Measurements from ENCODE around the gene LILRB2. TPM values are rescaled to one million over a fixed set of nuclear protein-coding genes. Genes with fewer than 3 reads are reported as not detected.

LILRB2 gene
- total RNA-seq, 1 experiment from 2014 or later, result not detected

- no peak for DNase-seq (ENCODE audit: low read depth, low spot score)
- no peak overlapping the region for H3K4me2 ChIP-seq (ENCODE audit: low read length)
- no peak overlapping the region for H2AFZ ChIP-seq (ENCODE audit: low read depth, low read length, poor library complexity, severe bottlenecking)
- H3K79me2 ChIP-seq (ENCODE audit: insufficient read depth, low read length), result no peaks in the 10 kb centered on the region
- ChIA-PET CTCF (no interaction called here), POLR2A (no interaction called here), RAD21 (ENCODE audit: low non-redundant PET in 1 of 2, low total read pairs in 2 of 2, uncharacterized antibody in 2 of 2, unreplicated experiment in 2 of 2) (no interaction called here)
- peaks cover 7% of the 10 kb centered on the region for H3K27me3 ChIP-seq (ENCODE audit: insufficient read depth, low read length)
- H3K4me1 ChIP-seq (ENCODE audit: control insufficient read depth in 1 of 2, insufficient read depth in 2 of 2, low read length in 2 of 2), result no peaks in the 10 kb centered on the region
- intact Hi-C loops (cut with micrococcal nuclease), result no loop called here
- ATAC-seq, result no peak
- no peaks in the 10 kb centered on the region for H3K9me3 ChIP-seq (ENCODE audit: control insufficient read depth in 1 of 2, insufficient read depth in 1 of 2, low read depth in 1 of 2, low read length in 2 of 2)
- no peak for TF ChIP-seq SRF (IDR thresholded peaks at IDR 0.05; ENCODE audit: low read depth)
- TF ChIP-seq, protein P1, sequence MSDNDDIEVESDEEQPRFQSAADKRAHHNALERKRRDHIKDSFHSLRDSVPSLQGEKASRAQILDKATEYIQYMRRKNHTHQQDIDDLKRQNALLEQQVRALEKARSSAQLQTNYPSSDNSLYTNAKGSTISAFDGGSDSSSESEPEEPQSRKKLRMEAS (IDR thresholded peaks at IDR 0.05), result no peak
- no peak for TF ChIP-seq POLR2A (IDR thresholded peaks at IDR 0.05; ENCODE audit: borderline replicate concordance, extremely low read depth, insufficient read depth, insufficient read length)
- no peak for TF ChIP-seq SIN3A (IDR thresholded peaks at IDR 0.05; ENCODE audit: low read depth)
- TF ChIP-seq YY1 (IDR thresholded peaks at IDR 0.05; ENCODE audit: extremely low read depth, insufficient replicate concordance, low read depth, low read length), result no peak
- TF ChIP-seq EZH2phosphoT487 (IDR thresholded peaks at IDR 0.05; ENCODE audit: borderline replicate concordance), result no peak
- TF ChIP-seq EGR1 (IDR thresholded peaks at IDR 0.05; ENCODE audit: low read depth), result no peak
- no peak for TF ChIP-seq ELF1 (IDR thresholded peaks at IDR 0.05; ENCODE audit: borderline replicate concordance, low read depth)
- TF ChIP-seq SP1 (IDR thresholded peaks at IDR 0.05; ENCODE audit: low read depth), result no peak
- BruUV-seq (replicated peaks), result no TSS peak
- H4K20me1 ChIP-seq (ENCODE audit: insufficient read depth), result no peaks in the 10 kb centered on the region
- H3K9me2 ChIP-seq (ENCODE audit: insufficient read depth), result no peaks in the 10 kb centered on the region
- H3K4me3 ChIP-seq (replicated peaks in 1 of 2; ENCODE audit: low read depth in 1 of 2, low read length in 2 of 2), result no peak overlapping the region
- H3K27ac ChIP-seq (ENCODE audit: low read depth, low read length), result no peak overlapping the region
- no peaks in the 10 kb centered on the region for H3K36me3 ChIP-seq (ENCODE audit: control insufficient read depth in 1 of 2, insufficient read depth in 2 of 2, low read length in 2 of 2)
- no peak overlapping the region for H3K9ac ChIP-seq (ENCODE audit: low read length)
Observed at GRCh38 chr19:54248016-54248601, 32.8 kb downstream of the LILRB2 start.

- BruUV-seq (replicated peaks), result no TSS peak
- TF ChIP-seq SP1 (IDR thresholded peaks at IDR 0.05; ENCODE audit: low read depth) (no peak), ZBTB33 (IDR thresholded peaks at IDR 0.05; ENCODE audit: extremely low read depth, insufficient replicate concordance, low read length) (no peak), EZH2 (IDR thresholded peaks at IDR 0.05) (no peak), EZH2phosphoT487 (IDR thresholded peaks at IDR 0.05; ENCODE audit: borderline replicate concordance) (no peak), SRF (IDR thresholded peaks at IDR 0.05; ENCODE audit: low read depth) (no peak), JUND (IDR thresholded peaks at IDR 0.05) (no peak), TCF7L2 (IDR thresholded peaks at IDR 0.05; ENCODE audit: borderline replicate concordance, extremely low read depth, insufficient read depth, insufficient read length) (no peak), POLR2AphosphoS5 (IDR thresholded peaks at IDR 0.05; ENCODE audit: low read depth, low read length) (no peak), ELF1 (IDR thresholded peaks at IDR 0.05; ENCODE audit: borderline replicate concordance, low read depth) (no peak)
- TF ChIP-seq, protein P1 (IDR thresholded peaks at IDR 0.05), result no peak
Observed at GRCh38 chr19:54247106-54247930, 33.6 kb downstream of the LILRB2 start.

More at GRCh38 chr19:54247106-54247930, 33.6 kb downstream of the LILRB2 start:
- Histone ChIP-seq H3K36me3 (ENCODE audit: control insufficient read depth in 1 of 2, insufficient read depth in 2 of 2, low read length in 2 of 2) (no peaks in the 10 kb centered on the region), H3K4me2 (ENCODE audit: low read length) (no peak overlapping the region), H3K79me2 (ENCODE audit: insufficient read depth, low read length) (no peaks in the 10 kb centered on the region), H3K27me3 (ENCODE audit: insufficient read depth, low read length) (peaks cover 7% of the 10 kb centered on the region), H3K9me2 (ENCODE audit: insufficient read depth) (no peaks in the 10 kb centered on the region), H3K9ac (ENCODE audit: low read length) (no peak overlapping the region), H3K4me3 (replicated peaks in 1 of 2; ENCODE audit: low read depth in 1 of 2, low read length in 2 of 2) (no peak overlapping the region), H4K20me1 (ENCODE audit: insufficient read depth) (no peaks in the 10 kb centered on the region), H3K27ac (ENCODE audit: low read depth, low read length) (no peak overlapping the region), H2AFZ (ENCODE audit: low read depth, low read length, poor library complexity, severe bottlenecking) (no peak overlapping the region), H3K4me1 (ENCODE audit: control insufficient read depth in 1 of 2, insufficient read depth in 2 of 2, low read length in 2 of 2) (no peaks in the 10 kb centered on the region), H3K9me3 (ENCODE audit: control insufficient read depth in 1 of 2, insufficient read depth in 1 of 2, low read depth in 1 of 2, low read length in 2 of 2) (no peaks in the 10 kb centered on the region)
- ChIA-PET RAD21 (ENCODE audit: low non-redundant PET in 1 of 2, low total read pairs in 2 of 2, uncharacterized antibody in 2 of 2, unreplicated experiment in 2 of 2) (no interaction called here), POLR2A (no interaction called here), CTCF (interaction anchor here (1.4 kb wide), 1 partner anchor 19 kb away, joined by 4 read pairs; no protein-coding TSS in a partner anchor)
- intact Hi-C loops (cut with micrococcal nuclease), result no loop called here
- ATAC-seq, result no peak
- DNase-seq (ENCODE audit: low read depth, low spot score), result no peak

Data from HCT116 (cell line).